T-helper 2 cell treated with Interferon-gamma antibody and Interleukin-4, amounts not matched to agents 5 μg/mL and 100 μg/mL, for 36 hours (primary cell): ENCODE results near the gene PIK3R5.

Experiments
- DNase-seq: peaks from one replicate; pipeline ENCODE4 v3.0.0; 2021; ENCODE audit warnings: low spot score
- H3K27ac Mint-ChIP-seq: one replicate; pipeline ENCODE4 v1.8.0; 2021; ENCODE audit warnings: mild to moderate bottlenecking, mixed read lengths
- H3K27me3 Mint-ChIP-seq: one replicate; pipeline ENCODE4 v1.8.0; 2021; ENCODE audit warnings: low read depth, mixed read lengths
- H3K36me3 Mint-ChIP-seq: one replicate; pipeline ENCODE4 v1.8.0; 2021; ENCODE audit warnings: low read depth, mixed read lengths
- H3K4me1 Mint-ChIP-seq: one replicate; pipeline ENCODE4 v1.8.0; 2021; ENCODE audit warnings: low read depth, mixed read lengths
- H3K4me3 Mint-ChIP-seq: one replicate; pipeline ENCODE4 v1.8.0; 2022; ENCODE audit warnings: mild to moderate bottlenecking, moderate library complexity, mixed read lengths
- H3K9me3 Mint-ChIP-seq: one replicate; pipeline ENCODE4 v1.8.0; 2021; ENCODE audit warnings: mixed read lengths

The PIK3R5 gene

GRCh38 chr17:8898636-8899035 is 66.9 kb downstream of the PIK3R5 start:
- DNase-seq = no peak
- Mint-ChIP-seq H3K4me3 (peak overlapping the region; percentile 72), H3K9me3 (no peaks in the 10 kb centered on the region), H3K36me3 (peaks cover 71% of the 10 kb centered on the region), H3K27ac (peak overlapping the region; percentile 97), H3K4me1 (peaks cover 70% of the 10 kb centered on the region), H3K27me3 (no peaks in the 10 kb centered on the region)

- Mint-ChIP-seq H3K4me3 (peak overlapping the region; percentile 72), H3K27me3 (no peaks in the 10 kb centered on the region)
Observed at GRCh38 chr17:8898126-8898525, 67.4 kb downstream of the PIK3R5 start.

GRCh38 chr17:8896641-8897635 is 68.6 kb downstream of the PIK3R5 start:
- H3K27me3 Mint-ChIP-seq = no peaks in the 10 kb centered on the region
- DNase-seq = no peak
- peaks cover 77% of the 10 kb centered on the region for H3K4me1 Mint-ChIP-seq
- peak overlapping the region; percentile 48 for H3K27ac Mint-ChIP-seq
- no peak overlapping the region for H3K4me3 Mint-ChIP-seq
- no peaks in the 10 kb centered on the region for H3K9me3 Mint-ChIP-seq
- peaks cover 82% of the 10 kb centered on the region for H3K36me3 Mint-ChIP-seq

More at GRCh38 chr17:8898126-8898525, 67.4 kb downstream of the PIK3R5 start:
- Mint-ChIP-seq H3K9me3 (no peaks in the 10 kb centered on the region), H3K27ac (peak overlapping the region; percentile 97), H3K4me1 (peaks cover 70% of the 10 kb centered on the region), H3K36me3 (peaks cover 73% of the 10 kb centered on the region)
- DNase-seq = no peak

DNA sequence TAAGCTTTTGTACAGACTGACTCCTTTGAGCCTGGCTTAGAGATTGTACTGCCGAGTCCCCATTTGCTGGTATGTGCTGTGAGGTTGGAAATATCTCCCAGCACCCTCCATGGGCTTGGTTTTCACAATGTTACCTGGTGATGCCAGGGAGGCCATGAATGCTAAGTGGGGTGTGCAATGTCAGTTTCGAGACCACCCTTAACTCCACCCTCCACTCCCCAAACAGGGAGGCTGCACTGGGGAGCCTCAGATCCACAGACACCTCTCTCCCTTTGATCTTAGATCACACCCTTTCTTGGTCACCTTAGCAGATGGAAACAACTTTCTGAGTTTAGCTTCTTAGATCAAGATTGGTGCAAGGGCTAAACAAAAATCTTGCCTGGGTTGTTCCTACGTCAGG is 69.4 kb downstream of the PIK3R5 start:
- peak overlapping the region; percentile 8 for H3K27ac Mint-ChIP-seq
- no peaks in the 10 kb centered on the region for H3K27me3 Mint-ChIP-seq
- no peaks in the 10 kb centered on the region for H3K9me3 Mint-ChIP-seq
- peaks cover 76% of the 10 kb centered on the region for H3K36me3 Mint-ChIP-seq
- no peak for DNase-seq
- H3K4me3 Mint-ChIP-seq = no peak overlapping the region
- peaks cover 71% of the 10 kb centered on the region for H3K4me1 Mint-ChIP-seq

- Mint-ChIP-seq H3K36me3 (peaks cover 72% of the 10 kb centered on the region), H3K27ac (peak overlapping the region; percentile 62), H3K4me1 (peaks cover 60% of the 10 kb centered on the region), H3K27me3 (no peaks in the 10 kb centered on the region), H3K9me3 (no peaks in the 10 kb centered on the region), H3K4me3 (peak overlapping the region; percentile 2)
- DNase-seq = no peak
Observed at GRCh38 chr17:8894673-8895578, 70.6 kb downstream of the PIK3R5 start.

DNA sequence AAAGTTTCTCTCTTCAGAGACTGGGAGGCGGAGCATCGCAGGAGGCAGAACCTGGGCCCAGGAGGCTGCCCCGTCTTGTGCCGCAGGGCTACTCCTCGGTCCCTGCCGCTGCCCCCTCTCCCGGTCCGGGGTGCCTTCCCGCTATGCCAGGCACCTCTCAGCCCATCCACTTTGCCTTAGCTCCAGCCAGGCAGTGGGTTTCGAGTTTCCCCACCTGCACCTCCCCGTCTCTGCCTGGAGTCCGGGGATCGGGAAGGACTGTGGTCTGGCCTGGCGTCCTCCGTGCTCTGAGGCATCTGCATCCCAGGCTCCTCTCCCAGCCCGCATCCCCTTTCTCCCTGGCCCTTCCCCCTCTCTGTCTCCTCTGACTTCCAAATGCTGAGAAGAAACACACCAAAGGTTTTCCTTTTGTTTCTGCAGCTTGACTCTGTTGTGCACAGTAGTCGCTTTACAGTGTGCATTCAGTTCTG is 71.3 kb downstream of the PIK3R5 start:
- Mint-ChIP-seq H3K4me1 (peaks cover 57% of the 10 kb centered on the region), H3K9me3 (no peaks in the 10 kb centered on the region), H3K27ac (peak overlapping the region; percentile 44), H3K36me3 (peaks cover 75% of the 10 kb centered on the region), H3K4me3 (no peak overlapping the region), H3K27me3 (no peaks in the 10 kb centered on the region)
- DNase-seq = no peak

DNA sequence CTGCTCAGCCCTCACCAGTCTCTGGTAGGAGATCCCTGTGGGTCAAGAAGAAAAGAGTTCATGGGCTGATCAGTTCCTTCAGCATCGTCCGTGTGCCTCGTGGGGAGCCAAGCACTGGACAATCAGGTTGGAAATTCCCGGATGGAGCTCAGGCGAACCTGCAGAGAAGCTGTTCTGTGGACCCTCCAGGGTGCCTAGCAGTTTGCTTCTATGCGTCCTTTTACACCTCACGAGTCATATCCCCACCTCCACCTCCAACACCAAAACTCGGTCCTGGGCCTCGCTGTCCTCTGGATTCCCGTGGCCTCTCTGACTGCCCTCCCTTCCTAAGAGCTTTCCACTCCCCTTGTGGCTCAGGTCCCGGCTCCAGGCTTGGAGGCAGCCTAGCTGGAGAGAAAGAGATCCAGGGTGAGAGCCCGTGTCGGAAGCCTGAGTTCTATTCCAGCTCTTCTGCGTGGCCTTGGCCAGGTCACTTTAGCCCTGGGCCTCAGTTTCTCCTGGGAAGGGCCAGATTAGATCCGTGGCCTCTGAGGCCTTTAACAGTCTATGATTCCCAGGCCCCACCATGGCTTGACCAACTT is 71.8 kb downstream of the PIK3R5 start:
- DNase-seq = no peak
- H3K27me3 Mint-ChIP-seq = no peaks in the 10 kb centered on the region
- H3K36me3 Mint-ChIP-seq = peaks cover 74% of the 10 kb centered on the region
- H3K27ac Mint-ChIP-seq = no peak overlapping the region
- no peak overlapping the region for H3K4me3 Mint-ChIP-seq
- H3K4me1 Mint-ChIP-seq = peaks cover 52% of the 10 kb centered on the region
- H3K9me3 Mint-ChIP-seq = no peaks in the 10 kb centered on the region

GRCh38 chr17:8893059-8893458 is 72.4 kb downstream of the PIK3R5 start:
- Mint-ChIP-seq H3K4me1 (peaks cover 45% of the 10 kb centered on the region), H3K36me3 (peaks cover 70% of the 10 kb centered on the region), H3K27ac (no peak overlapping the region), H3K9me3 (no peaks in the 10 kb centered on the region), H3K4me3 (no peak overlapping the region), H3K27me3 (no peaks in the 10 kb centered on the region)
- no peak for DNase-seq

GRCh38 chr17:8892338-8892690 is 73.2 kb downstream of the PIK3R5 start:
- H3K27ac Mint-ChIP-seq = peak overlapping the region; percentile 51
- H3K36me3 Mint-ChIP-seq = peaks cover 65% of the 10 kb centered on the region
- H3K9me3 Mint-ChIP-seq = no peaks in the 10 kb centered on the region
- H3K27me3 Mint-ChIP-seq = no peaks in the 10 kb centered on the region
- no peak for DNase-seq
- no peak overlapping the region for H3K4me3 Mint-ChIP-seq
- H3K4me1 Mint-ChIP-seq = peaks cover 38% of the 10 kb centered on the region

DNA sequence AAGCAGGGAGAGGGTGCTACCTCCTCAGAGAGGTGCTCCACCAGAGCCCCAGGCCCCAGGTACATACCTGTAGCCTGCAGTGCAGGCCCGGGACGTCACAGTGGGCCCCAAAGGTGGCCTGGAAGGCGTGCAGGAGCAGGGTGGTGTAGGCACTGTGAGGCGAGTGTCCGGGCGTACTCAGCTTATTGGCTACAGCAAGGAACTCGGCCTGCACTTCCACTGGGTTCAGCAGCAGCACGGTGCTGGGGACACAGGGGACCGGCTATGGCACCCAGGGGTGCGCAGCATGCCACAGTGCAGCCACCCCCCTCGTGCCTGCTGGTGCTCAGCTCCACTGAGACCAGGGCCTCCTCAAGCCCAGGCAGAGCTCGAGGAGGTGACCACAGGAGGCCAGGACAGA is 74.8 kb downstream of the PIK3R5 start:
- Mint-ChIP-seq H3K27me3 (no peaks in the 10 kb centered on the region), H3K36me3 (peaks cover 62% of the 10 kb centered on the region), H3K4me1 (peaks cover 23% of the 10 kb centered on the region), H3K4me3 (no peak overlapping the region), H3K9me3 (no peaks in the 10 kb centered on the region), H3K27ac (no peak overlapping the region)
- no peak for DNase-seq

DNA sequence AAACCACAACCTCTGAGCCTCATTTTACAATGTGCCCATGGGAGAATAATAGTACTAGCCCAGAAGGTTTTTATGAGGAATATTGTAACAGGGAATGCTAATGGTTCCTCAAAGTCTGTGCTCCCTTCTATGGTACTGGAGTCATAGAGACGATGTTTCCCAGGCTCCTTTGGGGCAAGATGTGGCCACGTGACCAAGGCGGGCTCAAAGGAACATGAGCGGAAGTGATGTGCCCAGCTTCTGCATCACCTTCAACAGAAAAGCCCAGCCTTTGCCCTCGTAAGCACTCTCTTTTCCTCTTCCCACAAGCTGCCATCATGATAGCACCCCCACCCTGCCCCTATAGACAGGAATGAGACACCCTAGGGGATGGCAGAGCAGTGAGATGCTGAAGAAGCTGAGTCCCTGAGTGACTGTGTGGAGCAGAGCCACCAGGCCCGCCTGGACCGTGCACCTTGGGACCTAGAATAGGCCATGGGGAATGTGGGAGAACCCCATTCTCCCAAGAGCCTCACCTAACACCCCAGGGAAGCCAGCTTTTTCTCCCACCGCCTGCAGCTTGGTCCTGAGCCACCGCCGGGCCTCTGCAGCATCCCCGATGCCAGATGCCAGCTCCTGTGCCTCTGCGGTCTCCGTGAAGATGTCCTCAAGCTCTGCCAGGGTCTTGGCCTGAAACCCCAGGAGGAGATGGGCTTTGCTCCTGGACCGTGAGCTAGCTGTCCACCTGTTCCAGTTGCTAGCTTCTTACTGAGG is 75.9 kb downstream of the PIK3R5 start:
- Mint-ChIP-seq H3K36me3 (peaks cover 54% of the 10 kb centered on the region), H3K9me3 (no peaks in the 10 kb centered on the region), H3K27me3 (no peaks in the 10 kb centered on the region), H3K4me1 (peaks cover 14% of the 10 kb centered on the region), H3K4me3 (no peak overlapping the region), H3K27ac (no peak overlapping the region)
- no peak for DNase-seq

DNA sequence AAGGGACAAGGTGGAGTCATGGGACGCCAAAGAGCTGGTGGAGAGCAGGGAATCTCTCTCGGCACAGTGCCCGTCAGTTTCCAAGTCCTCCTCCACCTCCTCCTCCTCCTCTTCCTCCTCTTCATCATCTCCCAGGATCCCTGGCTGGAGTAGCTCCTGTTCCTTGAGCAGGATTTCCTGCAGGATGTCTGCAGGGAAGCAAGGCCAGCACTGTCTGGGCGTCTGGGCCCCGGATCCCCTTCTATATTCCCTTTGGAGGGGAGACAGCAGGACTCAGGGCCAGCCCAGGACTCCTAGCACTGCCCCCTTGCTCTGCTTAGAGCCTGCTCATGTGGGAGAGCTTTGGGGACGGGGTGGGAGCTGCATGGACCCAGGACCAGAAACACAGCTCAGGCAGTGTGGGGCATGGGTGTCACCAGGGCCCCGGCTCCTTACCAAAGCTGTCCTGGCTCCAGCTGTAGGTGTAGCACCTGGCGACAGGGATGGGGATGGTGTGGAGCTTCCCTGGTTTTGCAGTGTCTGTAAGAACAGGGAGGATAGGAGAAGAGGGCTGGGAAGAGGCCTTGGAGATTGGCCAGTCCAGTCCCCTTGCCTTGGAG is 76.7 kb downstream of the PIK3R5 start:
- no peaks in the 10 kb centered on the region for H3K27me3 Mint-ChIP-seq
- no peak overlapping the region for H3K27ac Mint-ChIP-seq
- H3K36me3 Mint-ChIP-seq = peaks cover 55% of the 10 kb centered on the region
- H3K9me3 Mint-ChIP-seq = no peaks in the 10 kb centered on the region
- H3K4me1 Mint-ChIP-seq = peaks cover 12% of the 10 kb centered on the region
- H3K4me3 Mint-ChIP-seq = no peak overlapping the region
- no peak for DNase-seq
